GM18870 (cell line): Measurements from ENCODE around the gene GEMIN2.
"Not testable (repeated sequence)": the region's sequence is repeated elsewhere in the genome, so short reads cannot be mapped to it uniquely, and the experiment has no call there.

ENCODE experiments used
- ATAC-seq: cut with Tn5 transposase; IDR thresholded peaks from one replicate; pipeline ENCODE4 v1.9.1; 2021; ENCODE audit warnings: moderate library complexity; ENCODE audit not compliant: unreplicated experiment

The GEMIN2 gene, protein sequence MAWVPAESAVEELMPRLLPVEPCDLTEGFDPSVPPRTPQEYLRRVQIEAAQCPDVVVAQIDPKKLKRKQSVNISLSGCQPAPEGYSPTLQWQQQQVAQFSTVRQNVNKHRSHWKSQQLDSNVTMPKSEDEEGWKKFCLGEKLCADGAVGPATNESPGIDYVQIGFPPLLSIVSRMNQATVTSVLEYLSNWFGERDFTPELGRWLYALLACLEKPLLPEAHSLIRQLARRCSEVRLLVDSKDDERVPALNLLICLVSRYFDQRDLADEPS

DNA sequence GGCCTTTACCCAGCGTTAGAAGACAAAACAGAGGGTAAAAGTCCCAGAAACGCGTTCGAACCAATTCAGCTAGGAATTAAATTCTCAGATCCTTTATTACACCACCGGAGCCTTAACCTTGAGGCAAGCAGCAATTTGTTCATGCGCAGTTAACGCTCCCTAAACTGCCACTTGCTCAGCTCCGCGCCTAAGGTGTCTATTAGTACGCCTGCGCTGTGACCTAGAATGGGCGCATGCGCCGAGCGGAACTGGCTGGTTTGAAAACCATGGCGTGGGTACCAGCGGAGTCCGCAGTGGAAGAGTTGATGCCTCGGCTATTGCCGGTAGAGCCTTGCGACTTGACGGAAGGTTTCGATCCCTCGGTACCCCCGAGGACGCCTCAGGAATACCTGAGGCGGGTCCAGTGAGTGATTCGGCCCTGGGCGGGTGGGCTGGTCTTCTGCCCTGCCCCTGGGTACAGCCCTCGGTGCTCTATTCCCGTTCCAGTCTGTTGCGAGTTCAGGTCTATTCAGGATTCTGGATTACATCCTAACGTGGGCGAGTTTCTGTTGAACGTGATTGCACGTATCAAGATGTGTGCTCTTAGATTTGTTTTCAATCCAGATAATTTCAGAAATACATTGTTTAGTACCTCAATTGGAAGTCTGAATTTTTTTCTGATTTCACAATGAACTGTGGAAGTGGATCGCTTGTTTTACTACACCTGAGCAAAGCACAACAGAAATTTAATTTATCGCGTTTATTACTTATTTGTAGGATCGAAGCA, at the start of gene GEMIN2:
Gene GEMIN2, plus strand, starts transcription at position 251 of the 766 bp plus-strand sequence. Its CDS starts 16 bp downstream, at position 267.
- ATAC-seq: peak; percentile 86

DNA sequence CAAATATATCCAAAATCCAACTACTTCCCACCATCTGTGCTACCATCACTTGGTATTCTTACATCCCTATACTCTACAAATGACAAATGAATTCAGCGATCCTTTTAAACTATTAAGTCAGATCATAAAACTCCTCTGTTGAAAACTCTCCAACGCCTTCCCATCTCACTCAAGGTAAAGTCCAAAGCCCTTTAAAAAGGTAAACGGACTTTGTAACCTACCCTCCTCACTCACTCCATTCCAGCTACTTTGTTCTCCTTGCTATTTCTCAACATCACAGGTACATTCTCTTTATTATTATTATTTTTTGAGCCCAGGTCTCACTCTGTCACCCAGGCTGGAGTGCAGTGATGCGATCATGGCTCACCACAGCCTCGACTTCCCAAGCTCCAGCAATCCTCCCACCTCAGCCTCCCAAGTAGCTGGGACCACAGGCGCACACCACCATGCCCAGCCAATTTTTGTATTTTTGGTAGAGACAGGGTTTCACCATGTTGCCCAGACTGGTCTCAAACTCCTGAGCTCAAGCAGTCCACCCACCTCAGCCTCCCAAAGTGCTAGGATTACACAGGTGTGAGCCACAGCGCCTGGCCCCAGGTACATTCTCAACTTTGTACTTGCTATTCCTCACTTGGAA, 44.8 kb upstream of the GEMIN2 start:
- ATAC-seq: not testable (repeated sequence)

DNA sequence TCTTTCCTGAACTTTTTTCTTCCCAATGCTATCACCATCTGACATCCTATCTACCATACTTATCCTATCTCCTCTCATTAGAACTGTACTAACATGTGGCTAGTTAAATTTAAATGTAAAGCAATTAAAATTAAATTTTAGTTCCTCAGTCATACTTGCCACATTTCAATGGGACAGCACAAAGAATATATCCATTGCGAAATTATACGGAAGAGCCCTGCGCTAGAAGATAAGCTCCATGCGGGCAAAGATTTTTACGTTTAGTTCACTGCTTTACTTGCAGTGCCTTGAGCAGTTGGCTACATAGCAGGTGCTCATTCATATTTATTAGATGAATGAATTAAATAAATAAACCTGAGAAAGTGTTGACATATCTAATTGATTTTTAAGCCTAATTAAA, 44.2 kb upstream of the GEMIN2 start:
- no peak for ATAC-seq

DNA sequence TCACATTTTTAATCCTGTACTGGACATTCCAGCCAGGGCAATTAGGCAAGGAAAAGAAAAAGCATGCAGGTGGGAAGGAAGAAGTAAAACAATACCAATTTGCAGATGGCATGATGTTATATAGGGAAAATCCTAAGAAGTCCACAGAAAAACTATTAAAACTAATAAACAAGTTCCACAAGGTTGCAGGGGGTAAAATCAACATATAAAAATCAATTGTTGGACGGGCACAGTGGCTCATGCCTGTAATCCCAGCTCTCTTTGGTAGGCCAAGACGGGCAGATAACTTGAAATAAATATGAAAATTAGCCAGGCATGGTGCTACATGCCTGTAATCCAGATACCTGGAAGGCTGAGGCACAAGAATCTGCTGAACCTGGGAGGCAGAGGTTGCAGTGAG, 43.0 kb upstream of the GEMIN2 start:
- ATAC-seq: no peak

DNA sequence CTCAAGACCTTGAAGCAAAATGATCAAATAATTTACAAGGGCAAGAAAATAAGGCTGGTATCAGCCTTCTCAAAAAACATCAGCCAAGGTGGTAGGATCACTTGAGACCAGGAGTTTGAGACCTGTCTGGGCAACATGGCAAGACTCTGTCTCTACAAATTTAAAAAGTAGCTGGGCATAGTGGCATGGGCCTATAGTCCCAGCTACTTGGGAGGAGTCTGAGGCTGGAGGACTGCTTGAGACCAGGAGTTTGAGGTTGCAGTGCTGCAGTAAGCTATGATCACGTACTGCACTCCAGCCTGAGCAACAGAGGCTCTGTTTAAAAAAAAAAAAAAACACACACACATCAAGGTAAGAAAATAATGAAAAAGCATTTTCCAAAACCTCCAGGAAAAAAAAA, 33.2 kb upstream of the GEMIN2 start:
- ATAC-seq: no peak

DNA sequence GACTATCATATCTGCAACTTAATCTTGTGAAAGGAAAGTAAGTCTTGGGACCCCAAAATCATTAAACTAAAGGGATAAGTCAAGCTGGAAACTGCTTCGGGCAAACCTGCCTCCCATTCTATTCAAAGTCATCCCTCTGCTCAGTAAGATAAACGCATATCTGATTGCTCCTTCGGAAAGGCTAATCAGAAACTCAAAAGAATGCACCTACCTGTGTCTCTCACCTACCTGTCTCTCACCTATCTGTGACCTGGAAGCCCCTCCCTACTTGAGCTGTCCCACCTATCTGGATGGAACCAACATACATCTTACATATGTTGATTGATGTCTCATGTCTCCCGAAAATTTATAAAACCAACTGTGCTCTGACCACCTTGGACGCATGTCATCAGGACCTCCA, 31.0 kb upstream of the GEMIN2 start:
- no peak for ATAC-seq

DNA sequence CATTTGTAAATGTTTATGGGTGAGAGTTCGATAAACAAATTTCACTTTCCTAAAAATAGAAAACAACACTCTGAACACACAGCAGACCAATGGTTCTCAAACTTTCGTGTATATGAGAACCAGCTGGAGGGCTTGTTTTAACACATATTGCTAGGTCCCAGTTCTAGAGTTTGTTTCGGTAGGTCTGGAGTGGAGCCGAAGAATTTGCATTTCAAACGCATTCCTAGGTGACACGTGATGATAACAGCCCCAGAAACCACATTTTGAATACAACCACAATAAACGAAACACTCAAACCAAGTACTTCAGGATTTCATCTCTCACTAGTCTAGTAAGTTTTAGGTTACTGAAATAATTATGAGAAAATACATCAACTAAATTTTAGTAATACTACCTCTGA, 28.2 kb upstream of the GEMIN2 start:
- no peak for ATAC-seq

DNA sequence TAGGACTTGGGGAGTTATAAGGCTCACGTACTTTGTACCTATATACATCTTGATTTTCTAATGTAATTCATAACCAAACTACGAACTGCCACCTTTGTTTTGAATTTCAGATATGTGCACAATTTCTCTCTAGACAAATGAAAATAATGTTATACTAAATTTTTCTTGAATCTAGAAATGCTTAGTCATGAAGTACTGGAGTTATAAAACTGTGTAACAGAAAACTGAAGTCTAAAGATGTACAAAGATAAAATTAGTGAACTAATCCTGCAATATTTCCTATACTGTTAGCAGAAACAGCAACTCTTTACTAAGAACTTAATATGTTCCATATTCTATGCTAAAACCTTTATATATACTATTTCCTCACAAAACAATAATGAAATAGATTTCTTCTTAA, 26.6 kb upstream of the GEMIN2 start:
- ATAC-seq: no peak

DNA sequence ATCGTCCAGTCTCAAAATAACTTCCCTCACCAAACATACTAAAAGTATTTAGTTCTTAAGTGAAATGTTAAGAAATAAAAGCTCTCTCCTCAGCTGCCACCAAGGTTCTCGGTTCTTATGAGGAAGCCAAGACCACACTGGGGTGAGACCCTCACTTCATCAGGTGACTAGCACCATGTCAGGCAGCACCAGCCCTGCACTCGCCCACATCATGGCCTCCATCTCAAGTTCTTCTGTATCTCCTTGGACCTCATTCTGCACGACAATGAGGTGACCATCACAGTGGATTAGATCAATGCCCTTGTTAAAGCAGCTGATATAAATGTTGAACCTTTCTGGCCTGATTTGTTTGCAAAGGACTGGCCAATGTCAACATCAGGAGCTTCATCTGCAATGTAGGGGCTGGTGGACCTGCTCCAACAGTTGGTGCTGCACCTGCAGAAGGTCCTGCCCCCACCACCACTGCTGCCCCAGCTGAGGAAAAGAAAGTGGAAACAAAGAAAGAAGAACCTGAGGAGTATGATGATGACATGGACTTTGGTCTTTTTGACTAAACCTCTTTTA, 23.5 kb upstream of the GEMIN2 start:
- ATAC-seq: no peak

DNA sequence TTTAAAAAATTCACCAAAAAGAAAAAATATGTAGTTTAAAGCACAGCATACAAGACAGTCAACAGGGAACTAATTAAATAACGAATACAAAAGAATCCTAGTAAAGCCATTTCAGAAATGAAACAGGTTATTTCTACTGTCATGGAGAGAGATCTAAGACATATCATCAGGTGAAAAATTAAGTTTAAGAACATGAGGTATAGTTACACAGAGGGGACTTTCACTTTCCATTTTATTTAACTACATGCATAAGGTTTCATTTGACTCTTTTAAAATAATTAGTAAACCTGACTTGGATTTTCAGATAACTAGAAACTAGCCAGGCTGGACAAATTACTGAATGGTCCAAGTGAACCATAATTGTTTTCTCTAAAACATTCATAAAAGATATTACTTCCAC, 22.4 kb upstream of the GEMIN2 start:
- no peak for ATAC-seq

DNA sequence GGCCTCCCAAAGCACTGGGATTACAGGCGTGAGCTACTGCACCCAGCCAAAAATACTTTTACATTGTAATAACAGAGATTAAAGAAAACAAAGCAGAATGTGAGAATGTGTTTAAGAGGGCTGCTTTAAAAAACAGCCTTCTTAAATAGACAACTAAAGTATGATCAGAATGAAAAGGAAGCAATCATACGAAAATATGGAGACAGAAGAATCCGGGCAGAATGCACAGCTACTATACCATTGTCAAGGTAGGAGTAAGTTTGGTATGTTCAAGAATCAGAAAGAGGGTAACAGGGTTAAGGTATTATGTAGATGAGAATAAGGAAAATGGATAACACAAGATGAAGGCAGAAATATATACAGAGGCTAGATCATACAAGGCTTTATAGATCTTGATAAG, 19.6 kb upstream of the GEMIN2 start:
- ATAC-seq: no peak

DNA sequence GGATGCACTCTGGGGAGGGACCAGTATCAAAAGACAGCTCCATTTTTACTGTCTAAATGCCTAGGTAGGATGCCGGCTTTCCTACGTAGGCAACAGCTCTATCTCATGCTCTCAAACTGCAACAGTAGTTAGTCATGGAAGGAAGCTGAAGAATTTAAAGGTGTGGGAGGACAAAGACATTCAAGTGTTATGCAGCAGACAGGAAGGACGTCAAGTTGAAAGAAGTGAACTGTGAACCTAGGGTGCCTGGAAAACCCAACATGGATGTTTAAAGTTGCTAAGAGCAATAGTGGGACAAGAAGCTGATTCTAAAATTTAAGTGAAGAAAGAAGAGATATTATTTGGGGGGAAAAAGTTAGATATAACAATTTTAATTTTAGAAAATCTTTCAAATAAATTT, 17.0 kb upstream of the GEMIN2 start:
- no peak for ATAC-seq

DNA sequence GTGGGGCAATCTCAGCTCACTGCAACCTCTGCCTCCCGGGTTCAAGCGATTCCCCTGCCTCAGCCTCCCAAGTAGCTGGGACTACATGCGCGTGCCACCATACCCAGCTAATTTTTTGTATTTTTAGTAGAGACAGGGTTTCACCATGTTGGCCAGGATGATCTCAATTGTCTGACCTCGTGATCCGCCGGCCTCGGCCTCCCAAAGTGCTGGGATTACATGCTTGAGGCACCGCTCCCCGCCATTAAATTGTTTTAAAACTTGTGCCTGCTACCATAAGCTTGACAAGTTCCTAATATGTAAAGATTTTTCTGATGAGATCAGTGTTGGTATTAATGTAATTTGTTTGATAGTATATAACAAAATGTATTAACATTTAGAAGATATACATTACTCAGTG, 14.9 kb upstream of the GEMIN2 start:
- ATAC-seq: not testable (repeated sequence)

DNA sequence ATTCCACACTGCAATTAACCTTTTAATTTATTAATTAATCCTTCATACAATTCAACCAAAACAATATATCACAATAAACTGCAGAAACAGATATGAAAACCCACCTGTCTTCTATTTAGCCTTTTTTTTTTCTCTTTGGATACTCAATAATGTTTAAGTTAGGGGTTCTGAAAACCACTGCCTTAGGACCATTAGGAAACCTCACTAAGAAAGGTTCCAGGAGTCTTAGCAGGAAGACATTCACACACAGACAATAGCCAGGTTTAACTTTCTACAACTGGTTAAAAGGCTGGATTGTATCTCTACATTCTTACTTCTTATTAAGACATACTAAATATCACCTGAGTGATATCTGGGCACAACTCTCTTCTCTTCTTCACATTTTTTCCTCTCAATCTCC, 14.4 kb upstream of the GEMIN2 start:
- ATAC-seq: no peak

DNA sequence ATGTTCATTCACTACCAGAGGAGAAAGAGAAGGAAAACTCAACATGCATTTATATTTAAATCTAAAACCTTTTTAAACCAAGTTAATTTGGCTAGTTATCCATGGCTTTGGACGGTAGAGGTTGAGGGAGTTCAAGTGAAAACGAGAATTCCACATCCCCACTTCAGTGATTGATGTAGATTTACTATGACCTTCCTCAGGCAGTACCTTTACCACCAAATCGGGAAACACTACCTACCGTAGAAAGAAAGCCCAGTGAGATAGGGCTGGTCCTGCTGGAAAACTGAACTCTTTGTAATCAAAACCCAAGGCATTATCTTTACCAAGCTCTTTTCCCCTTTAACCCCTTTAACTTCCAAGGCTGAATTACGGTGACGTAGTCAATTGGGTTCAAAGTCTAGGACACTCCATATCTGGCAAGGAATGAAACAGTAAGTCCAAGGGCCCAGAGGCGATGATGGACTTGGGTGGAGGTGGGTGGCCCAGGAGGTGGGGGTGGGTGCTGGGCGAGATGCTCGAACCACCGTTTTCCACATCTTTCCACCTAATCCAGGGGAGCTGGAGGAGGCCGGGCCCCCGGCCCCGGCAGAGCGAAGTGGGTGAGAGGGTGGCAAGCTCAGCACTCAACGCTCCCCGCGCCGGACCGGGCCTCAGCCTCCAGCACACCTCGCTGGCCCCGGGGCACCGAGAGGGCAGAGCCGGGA, 11.7 kb upstream of the GEMIN2 start:
- ATAC-seq: peak; percentile 3

DNA sequence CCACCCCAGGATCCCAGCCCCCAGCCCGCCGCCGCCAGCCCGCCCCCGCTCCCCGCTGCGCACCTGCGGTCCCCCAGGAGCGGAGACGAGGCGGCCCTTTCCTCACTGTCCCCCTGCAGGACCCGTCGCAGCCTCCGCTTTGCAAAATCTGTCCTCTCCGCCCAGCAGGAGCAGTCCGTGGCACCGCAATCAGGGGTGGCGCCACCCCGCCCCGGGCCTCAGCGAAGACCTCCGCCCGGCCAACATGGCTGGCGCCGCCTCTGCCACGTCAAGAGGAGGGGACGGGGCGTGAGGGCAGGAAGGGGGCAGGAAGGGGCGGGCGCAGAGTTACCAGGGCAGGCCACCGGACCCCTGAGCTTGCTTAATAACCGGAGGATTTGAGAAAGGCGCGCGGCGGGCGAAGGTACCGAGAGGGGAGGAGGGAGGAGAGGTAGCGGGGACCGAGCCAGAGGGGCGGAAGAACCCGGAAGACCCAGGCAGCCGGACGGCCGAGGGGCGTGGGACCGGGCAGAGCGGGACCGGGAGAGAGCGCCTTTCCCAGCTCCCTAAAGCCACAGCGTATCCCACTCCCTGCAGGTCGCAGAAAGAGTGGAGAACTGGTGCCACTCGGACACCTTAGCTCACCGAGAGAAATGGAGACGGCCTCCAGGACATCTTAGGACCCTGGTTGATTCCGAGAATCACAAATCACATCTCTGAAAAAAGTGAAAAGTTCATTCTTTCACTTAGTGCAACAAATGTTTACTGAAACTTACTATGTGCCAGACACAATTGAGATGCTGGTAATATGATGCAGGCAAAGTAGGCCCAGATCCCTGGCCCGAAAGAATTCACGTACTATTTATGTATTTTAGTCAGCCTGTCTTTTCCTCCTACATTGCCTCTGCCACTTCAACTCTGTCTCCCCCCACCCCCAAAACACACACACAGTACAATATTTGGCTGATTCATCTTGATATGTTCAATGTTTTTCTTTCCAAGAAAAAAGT, 10.9 kb upstream of the GEMIN2 start, which contains the start of gene SEC23A:
Gene SEC23A, minus strand, starts transcription at position 267 of the 989 bp plus-strand sequence. CDS start 7,117 bp downstream, outside the sequence.
- peak; percentile 73 for ATAC-seq

DNA sequence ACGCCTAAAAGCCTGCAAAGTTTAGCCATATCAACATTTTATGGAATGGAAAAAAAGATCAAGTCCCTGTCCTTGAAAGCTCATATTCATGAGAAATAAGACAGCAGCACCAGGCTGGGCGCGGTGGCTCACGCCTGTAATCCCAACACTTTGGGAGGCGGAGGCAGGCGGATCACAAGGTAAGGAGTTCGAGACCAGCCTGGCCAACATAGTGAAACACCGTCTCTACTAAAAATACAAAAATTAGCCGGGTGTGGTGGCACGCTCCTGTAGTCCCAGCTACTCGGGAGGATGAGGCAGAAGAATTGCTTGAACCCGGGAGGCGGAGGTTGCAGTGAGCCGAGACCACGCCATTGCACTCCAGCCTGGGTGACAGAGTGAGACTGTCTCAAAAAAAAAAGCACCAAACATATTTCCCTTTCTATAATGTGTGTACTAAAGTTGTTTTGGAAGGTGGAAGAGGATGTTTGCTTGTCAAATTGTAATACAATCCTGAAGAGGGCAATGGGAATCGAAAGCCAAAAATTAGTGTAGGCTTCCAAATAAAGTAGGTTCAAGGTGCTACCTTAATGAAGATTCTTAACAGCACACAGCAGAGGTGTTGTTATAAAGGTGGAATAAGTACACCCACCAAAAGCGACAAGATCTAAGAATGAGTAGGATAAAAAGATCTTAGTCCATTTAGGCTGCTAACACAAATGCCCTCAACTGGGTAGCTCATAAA, 9.9 kb upstream of the GEMIN2 start:
- ATAC-seq: not testable (repeated sequence)

DNA sequence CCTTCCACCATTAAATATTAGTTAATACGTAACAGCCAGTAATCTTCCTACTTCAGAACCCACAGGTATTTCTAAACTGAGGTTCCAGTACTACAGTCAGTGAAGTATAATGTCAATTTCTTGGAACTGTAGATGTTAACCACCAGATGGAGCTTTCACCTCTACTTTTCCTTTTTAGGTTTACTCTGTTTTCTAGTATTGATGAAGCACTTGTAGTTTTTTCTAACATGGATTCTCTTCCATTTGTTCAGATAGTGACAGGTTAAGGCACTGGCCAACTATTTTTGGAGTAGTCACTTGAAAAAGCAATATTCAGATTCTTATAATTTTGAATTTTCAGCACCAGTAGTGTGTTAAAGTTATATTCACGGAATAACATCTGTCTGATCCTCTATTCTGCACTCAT, 6.5 kb upstream of the GEMIN2 start:
- ATAC-seq: no peak

DNA sequence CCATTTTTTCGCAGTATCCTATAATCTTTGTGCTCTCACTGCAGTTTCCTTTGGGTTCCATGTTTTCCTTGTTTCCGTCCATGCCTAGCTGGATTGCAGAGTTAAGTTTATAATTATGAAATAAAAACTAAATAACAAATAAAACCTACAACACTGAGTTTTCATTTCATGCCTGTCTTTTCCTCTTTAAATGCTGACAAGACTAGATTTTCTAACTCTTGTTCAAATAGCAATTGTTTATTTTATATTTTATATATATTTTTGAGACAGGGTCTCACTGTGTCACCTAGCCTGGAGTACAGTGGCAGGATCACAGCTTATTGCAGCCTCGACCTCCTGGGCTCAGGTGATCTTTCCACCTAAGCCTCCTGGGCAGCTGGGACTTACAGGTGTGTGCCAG, 5.3 kb upstream of the GEMIN2 start:
- ATAC-seq: no peak
